GM13977 (cell line): Measurements from ENCODE around the gene EVC.
"Not testable (repeated sequence)": the region's sequence is repeated elsewhere in the genome, so short reads cannot be mapped to it uniquely, and the experiment has no call there.

ENCODE experiments used
- DNase-seq: peaks from one replicate; pipeline ENCODE4 v3.0.0; 2012; ENCODE audit warnings: low spot score
- CTCF ChIP-seq: IDR thresholded peaks from 2 replicates; pipeline ENCODE4 v1.5.1; 2012; ENCODE audit warnings: mild to moderate bottlenecking, control low read depth; ENCODE audit not compliant: insufficient read depth; ENCODE audit errors: extremely low read depth, missing control alignments
- in situ Hi-C: fragments of 300-500 bp; cut with MboI; formaldehyde crosslinking; loops from one replicate; pipeline ENCODE4 v1.12.0; 2022; ENCODE audit warnings: low sequenced_read_pairs, low pct_unique_long_range_greater_than_20kb, mixed read lengths, inconsistent platforms; ENCODE audit not compliant: unreplicated experiment

The EVC gene

DNA sequence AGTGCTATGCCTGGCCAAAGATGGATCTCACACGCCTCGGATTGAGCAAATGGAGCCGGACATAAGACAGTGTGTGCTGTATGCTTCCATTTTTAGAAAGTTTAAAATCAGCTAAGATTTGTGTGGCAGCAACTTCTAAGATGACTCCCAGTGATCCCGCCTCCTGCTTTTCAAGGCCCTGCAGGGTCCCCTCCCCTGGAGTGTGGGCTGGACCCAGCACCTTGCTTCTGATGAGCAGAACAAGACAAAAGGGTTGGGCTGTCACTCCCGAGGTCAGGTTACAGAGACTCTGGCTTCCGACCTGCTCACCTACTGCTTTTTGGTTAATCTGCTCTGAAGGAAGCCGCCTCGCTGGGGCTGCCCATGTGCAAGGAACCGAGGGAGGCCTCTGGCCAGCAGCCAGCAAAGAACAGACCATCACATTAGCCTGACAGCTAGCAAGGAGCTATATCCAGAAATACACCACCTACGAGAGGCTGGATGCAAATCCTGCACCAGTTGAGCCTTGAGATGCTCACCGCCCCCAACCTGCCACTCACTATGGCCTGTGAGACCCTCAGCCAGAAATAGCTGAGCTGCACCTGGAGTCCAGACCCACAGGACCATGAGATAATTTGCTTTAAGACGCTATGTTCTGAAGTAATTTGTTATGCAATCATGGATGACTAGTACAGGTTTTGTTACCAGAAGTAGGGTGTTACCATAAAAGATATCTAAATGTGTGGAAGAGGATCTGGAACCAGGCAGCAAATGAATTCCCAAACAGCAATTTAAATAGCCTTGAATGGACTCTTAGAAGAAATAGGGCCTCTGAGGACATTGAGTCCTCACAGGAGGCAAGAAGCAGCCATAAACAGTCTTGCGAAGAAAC, 134.3 kb downstream of the EVC start:
- TF ChIP-seq CTCF, result no peak
- in situ Hi-C loops, result no loop called here
- no peak for DNase-seq

GRCh38 chr4:5851637-5852301, 140.8 kb downstream of the EVC start:
- in situ Hi-C loops, result no loop called here
- TF ChIP-seq CTCF, result no peak
- DNase-seq, result no peak

- no peak for DNase-seq
- in situ Hi-C loops, result no loop called here
- TF ChIP-seq CTCF, result no peak
Observed at GRCh38 chr4:5852523-5853202, 141.7 kb downstream of the EVC start.

DNA sequence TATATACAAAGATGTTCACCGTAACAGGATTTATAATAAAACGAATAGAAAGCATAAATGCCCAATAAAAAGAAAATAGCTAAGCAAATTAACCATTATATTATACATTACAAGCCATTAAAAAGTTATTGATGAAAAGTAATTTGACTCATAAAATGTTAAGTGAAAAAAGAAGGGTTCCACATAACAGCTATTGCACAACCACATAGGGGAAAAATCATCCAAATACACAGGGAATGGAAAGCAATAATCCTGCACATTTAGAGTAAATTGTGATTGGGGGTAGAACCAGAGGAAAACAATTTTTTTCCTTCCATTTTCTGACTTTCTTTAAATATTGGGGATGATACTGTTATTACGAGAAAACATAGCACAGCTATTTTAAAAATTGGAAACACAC, 143.9 kb downstream of the EVC start:
- no peak for TF ChIP-seq CTCF
- no peak for DNase-seq
- in situ Hi-C loops, result no loop called here

DNA sequence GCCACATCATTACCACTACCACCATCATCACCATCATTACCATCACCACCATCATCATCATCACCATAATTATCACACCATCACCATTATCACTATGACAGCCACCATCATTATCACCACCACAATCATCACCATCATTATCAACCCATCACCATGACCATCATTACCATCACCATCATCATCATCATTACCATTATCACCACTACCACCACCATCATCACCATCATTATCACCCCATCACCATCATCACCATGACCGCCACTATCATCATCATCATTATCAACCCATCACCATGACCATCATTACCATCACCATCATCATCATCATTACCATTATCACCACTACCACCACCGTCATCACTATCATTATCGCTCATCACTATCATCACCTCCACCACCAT, 145.4 kb downstream of the EVC start:
- DNase-seq, in situ Hi-C loops: not testable (repeated sequence)

DNA sequence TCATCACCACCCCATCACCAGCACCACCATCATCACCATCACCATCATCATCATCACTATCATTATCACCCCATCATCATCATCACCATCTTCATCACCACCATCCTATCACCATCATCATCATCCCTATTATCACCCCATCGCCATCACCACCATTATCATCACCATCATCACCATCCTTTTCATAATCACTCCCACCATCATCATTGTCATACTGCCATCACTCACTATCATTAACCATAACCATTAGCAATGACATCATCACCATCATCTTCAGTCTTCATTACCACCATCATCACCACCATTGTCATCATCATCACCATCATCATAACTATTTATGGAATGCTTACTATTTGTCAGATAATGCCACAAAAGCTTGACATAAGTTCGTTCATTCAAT, 146.2 kb downstream of the EVC start:
- DNase-seq, result no peak
- TF ChIP-seq CTCF, result no peak
- in situ Hi-C loops, result no loop called here
